GM23338 (cell line): ENCODE measurements around the gene RHBDF2. TPM values are rescaled to one million over a fixed set of nuclear protein-coding genes. Genes with fewer than 3 reads are reported as not detected.
A peak's percentile ranks its signal among the peaks of the same experiment; 100 is the strongest.

Source experiments
- ATAC-seq: fragments of 200-7000 bp; cut with Tn5 transposase; 3 replicates; pipeline ENCODE4 v1.9.1; 2020
- DNase-seq: peaks from one replicate; pipeline ENCODE4 v3.0.0-alpha.2; 2015; ENCODE audit warnings: low spot score
- H2AFZ ChIP-seq: fragments of 200-600 bp; sonication (generic); 2 replicates; pipeline ENCODE4 v1.8.0; 2016; ENCODE audit warnings: antibody characterized with exemption, mild to moderate bottlenecking, moderate library complexity
- H3F3A ChIP-seq: fragments of 200-600 bp; sonication (generic); replicated peaks from 2 replicates; pipeline ENCODE4 v1.8.0; 2017; ENCODE audit warnings: antibody characterized with exemption, mixed run types, low read depth
- H3K27ac ChIP-seq: fragments of 200-600 bp; sonication (generic); 2 replicates; pipeline ENCODE4 v1.6.1; 2016; ENCODE audit warnings: low read depth
- H3K27me3 ChIP-seq: fragments of 200-600 bp; sonication (generic); 2 replicates; pipeline ENCODE4 v1.8.0; 2016; ENCODE audit warnings: mild to moderate bottlenecking, mixed run types, moderate library complexity; ENCODE audit not compliant: insufficient read depth
- H3K36me3 ChIP-seq: fragments of 200-600 bp; sonication (generic); 2 replicates; pipeline ENCODE4 v1.8.0; 2016; ENCODE audit warnings: mild to moderate bottlenecking; ENCODE audit not compliant: insufficient read depth
- H3K4me1 ChIP-seq: fragments of 200-600 bp; sonication (generic); 2 replicates; pipeline ENCODE4 v1.8.0; 2016; ENCODE audit warnings: mild to moderate bottlenecking, moderate library complexity; ENCODE audit not compliant: insufficient read depth
- H3K4me2 ChIP-seq: fragments of 200-600 bp; sonication (generic); 2 replicates; pipeline ENCODE4 v1.7.1; 2017; ENCODE audit warnings: mixed run types
- H3K4me3 ChIP-seq: fragments of 200-600 bp; sonication (generic); 2 replicates; pipeline ENCODE4 v1.6.1; 2016; ENCODE audit warnings: mixed run types
- H3K79me2 ChIP-seq: fragments of 200-600 bp; sonication (generic); replicated peaks from 2 replicates; pipeline ENCODE4 v1.8.0; 2017; ENCODE audit warnings: mild to moderate bottlenecking; ENCODE audit not compliant: insufficient read depth
- H3K9me2 ChIP-seq: fragments of 200-600 bp; sonication (generic); 2 replicates; pipeline ENCODE4 v1.8.0; 2017; ENCODE audit not compliant: insufficient read depth
- H4K20me1 ChIP-seq: fragments of 200-600 bp; sonication (generic); replicated peaks from 2 replicates; pipeline ENCODE4 v1.8.0; 2017; ENCODE audit warnings: mild to moderate bottlenecking; ENCODE audit not compliant: insufficient read depth
- H3K27ac Mint-ChIP-seq: 2 replicates; pipeline ENCODE4 v1.8.0; 2020; ENCODE audit warnings: inconsistent platforms, mild to moderate bottlenecking, moderate library complexity, mixed read lengths
- H3K27me3 Mint-ChIP-seq: 3 replicates; pipeline ENCODE4 v1.8.0; 2022; ENCODE audit warnings: low read depth, mild to moderate bottlenecking, moderate library complexity, mixed read lengths, inconsistent platforms; ENCODE audit not compliant: insufficient read depth, poor library complexity
- H3K36me3 Mint-ChIP-seq: 3 replicates; pipeline ENCODE4 v1.8.0; 2021; ENCODE audit warnings: low read depth, mild to moderate bottlenecking, inconsistent platforms, moderate library complexity, mixed read lengths
- H3K4me1 Mint-ChIP-seq: 3 replicates; pipeline ENCODE4 v1.8.0; 2020; ENCODE audit warnings: mild to moderate bottlenecking, inconsistent platforms, mixed read lengths
- H3K4me3 Mint-ChIP-seq: 3 replicates; pipeline ENCODE4 v1.8.0; 2021; ENCODE audit warnings: moderate library complexity, mild to moderate bottlenecking, inconsistent platforms, mixed read lengths
- H3K9me3 Mint-ChIP-seq: 3 replicates; pipeline ENCODE4 v1.8.0; 2020; ENCODE audit warnings: moderate library complexity, mild to moderate bottlenecking, inconsistent platforms, mixed read lengths
- CREB1 ChIP-seq: fragments of 250-450 bp; sonication (Bioruptor Pico); IDR thresholded peaks from 2 replicates; pipeline ENCODE4 v1.5.0; 2020; ENCODE audit warnings: low read depth, mild to moderate bottlenecking, moderate library complexity
- CTCF ChIP-seq, 2 experiments: fragments of 200-600 bp in 1 of 2; sonication (generic) in 1 of 2; conservative IDR thresholded peaks; 2 replicates each; pipeline versions ENCODE4 v1.5.1 to v1.6.1; 2016 to 2017; ENCODE audit warnings: antibody characterized with exemption in 2 of 2, low read depth in 2 of 2, mild to moderate bottlenecking in 2 of 2, moderate library complexity in 1 of 2
- EZH2 ChIP-seq: fragments of 200-600 bp; sonication (generic); IDR thresholded peaks from one replicate; pipeline ENCODE4 v1.8.0; 2017; ENCODE audit warnings: antibody characterized with exemption, mild to moderate bottlenecking, low read depth; ENCODE audit not compliant: unreplicated experiment
- JUNB ChIP-seq: IDR thresholded peaks from one replicate; pipeline ENCODE4 v1.6.1; 2016; ENCODE audit warnings: antibody characterized with exemption; ENCODE audit not compliant: unreplicated experiment
- NANOG ChIP-seq: IDR thresholded peaks from 2 replicates; pipeline ENCODE4 v1.6.1; 2016; ENCODE audit warnings: antibody characterized with exemption, borderline replicate concordance
- POLR2AphosphoS5 ChIP-seq: IDR thresholded peaks from 2 replicates; pipeline ENCODE4 v1.6.1; 2016; ENCODE audit warnings: antibody characterized with exemption, low read depth
- REST ChIP-seq: IDR thresholded peaks from one replicate; pipeline ENCODE4 v1.6.1; 2018; ENCODE audit warnings: antibody characterized with exemption; ENCODE audit not compliant: unreplicated experiment
- STAT1 ChIP-seq: IDR thresholded peaks from one replicate; pipeline ENCODE4 v1.6.1; 2016; ENCODE audit warnings: antibody characterized with exemption; ENCODE audit not compliant: unreplicated experiment
- ZNF114 ChIP-seq: fragments of 250-450 bp; sonication (Bioruptor Pico); IDR thresholded peaks from 2 replicates; pipeline ENCODE4 v1.5.0; 2020; ENCODE audit warnings: mild to moderate bottlenecking, moderate library complexity
- ZNF331 ChIP-seq: fragments of 250-450 bp; sonication (Bioruptor Pico); IDR thresholded peaks from 2 replicates; pipeline ENCODE4 v1.5.0; 2020; ENCODE audit warnings: low read depth, mild to moderate bottlenecking, moderate library complexity
- polyA plus RNA-seq: library from polyadenylated mRNA; unstranded; fragments of >200 nt; fragmentation: Nextera tagmentation; extraction: Ambion mirVana; gene quantifications from 2 replicates; pipeline ENCODE4 v1.2.1, GENCODE V29; 2016
- total RNA-seq: library from RNA; depleted of rRNA; stranded (reverse); fragments of >200 nt; shearing (Covaris generic); gene quantifications from 2 replicates; pipeline ENCODE4 v1.2.3, GENCODE V29; 2014
- TF ChIP-seq, protein P1 (sequence below): fragments of 250-450 bp; sonication (Bioruptor Pico); IDR thresholded peaks from 2 replicates; pipeline ENCODE4 v1.5.0; 2020; ENCODE audit warnings: mild to moderate bottlenecking, moderate library complexity
- TF ChIP-seq, protein P2 (sequence below): IDR thresholded peaks from 2 replicates; pipeline ENCODE4 v1.6.1; 2016; ENCODE audit warnings: antibody characterized with exemption

Gene RHBDF2
- total and polyA plus RNA-seq, 2 experiments from 2014 or later, result 9.4 to 29.5 TPM

DNA sequence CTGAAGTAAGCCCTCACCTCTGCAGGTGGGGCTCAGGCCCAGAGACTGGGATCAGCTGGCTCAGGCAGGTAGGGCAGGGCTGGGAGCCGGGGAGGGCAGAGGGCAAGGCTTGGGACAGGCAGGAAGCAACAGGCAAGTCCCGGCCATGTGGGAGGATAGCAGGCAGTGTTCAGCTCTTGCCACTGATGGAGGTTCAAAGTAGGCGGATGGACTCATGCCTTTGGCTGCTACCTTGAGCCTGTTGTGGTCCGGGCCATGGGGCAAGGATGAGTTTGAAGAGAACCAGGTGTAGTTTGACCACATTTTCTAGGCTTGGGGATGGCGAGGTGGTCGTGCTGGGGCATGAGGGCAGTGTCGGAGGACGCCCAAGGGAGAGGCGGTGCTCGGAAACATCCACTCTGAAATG lies 41.3 kb upstream of the RHBDF2 start:
- H3K27ac Mint-ChIP-seq, result no peak overlapping the region
- ATAC-seq, result no peak
- H3K79me2 ChIP-seq, result no peaks in the 10 kb centered on the region
- peaks cover 5% of the 10 kb centered on the region; the same call in 1 of the 2 replicates for H3F3A ChIP-seq
- H3K27me3 ChIP-seq, result peaks cover 25% of the 10 kb centered on the region
- no peaks in the 10 kb centered on the region; the same call in 2 of the 3 replicates for H3K9me3 Mint-ChIP-seq
- H3K27me3 Mint-ChIP-seq, result peaks cover 41% of the 10 kb centered on the region
- H4K20me1 ChIP-seq, result no peaks in the 10 kb centered on the region
- no peak overlapping the region for H3K4me3 Mint-ChIP-seq
- H2AFZ ChIP-seq, result no peak overlapping the region
- H3K36me3 ChIP-seq, result no peaks in the 10 kb centered on the region
- no peaks in the 10 kb centered on the region for H3K36me3 Mint-ChIP-seq
- no peaks in the 10 kb centered on the region for H3K9me2 ChIP-seq
- DNase-seq, result peak; percentile 1
- H3K27ac ChIP-seq, result no peak overlapping the region
- no peak overlapping the region for H3K4me3 ChIP-seq
- TF ChIP-seq STAT1 (no peak), REST (no peak), EZH2 (no peak), CTCF (conservative IDR thresholded peaks at IDR 0.05; ENCODE audit: low read depth in 2 of 2) (no peak), POLR2AphosphoS5 (no peak), NANOG (no peak), CREB1 (CRISPR knock-in tag) (no peak), ZNF331 (CRISPR knock-in tag) (no peak), ZNF114 (CRISPR knock-in tag) (no peak), JUNB (no peak)
- TF ChIP-seq, protein P1, sequence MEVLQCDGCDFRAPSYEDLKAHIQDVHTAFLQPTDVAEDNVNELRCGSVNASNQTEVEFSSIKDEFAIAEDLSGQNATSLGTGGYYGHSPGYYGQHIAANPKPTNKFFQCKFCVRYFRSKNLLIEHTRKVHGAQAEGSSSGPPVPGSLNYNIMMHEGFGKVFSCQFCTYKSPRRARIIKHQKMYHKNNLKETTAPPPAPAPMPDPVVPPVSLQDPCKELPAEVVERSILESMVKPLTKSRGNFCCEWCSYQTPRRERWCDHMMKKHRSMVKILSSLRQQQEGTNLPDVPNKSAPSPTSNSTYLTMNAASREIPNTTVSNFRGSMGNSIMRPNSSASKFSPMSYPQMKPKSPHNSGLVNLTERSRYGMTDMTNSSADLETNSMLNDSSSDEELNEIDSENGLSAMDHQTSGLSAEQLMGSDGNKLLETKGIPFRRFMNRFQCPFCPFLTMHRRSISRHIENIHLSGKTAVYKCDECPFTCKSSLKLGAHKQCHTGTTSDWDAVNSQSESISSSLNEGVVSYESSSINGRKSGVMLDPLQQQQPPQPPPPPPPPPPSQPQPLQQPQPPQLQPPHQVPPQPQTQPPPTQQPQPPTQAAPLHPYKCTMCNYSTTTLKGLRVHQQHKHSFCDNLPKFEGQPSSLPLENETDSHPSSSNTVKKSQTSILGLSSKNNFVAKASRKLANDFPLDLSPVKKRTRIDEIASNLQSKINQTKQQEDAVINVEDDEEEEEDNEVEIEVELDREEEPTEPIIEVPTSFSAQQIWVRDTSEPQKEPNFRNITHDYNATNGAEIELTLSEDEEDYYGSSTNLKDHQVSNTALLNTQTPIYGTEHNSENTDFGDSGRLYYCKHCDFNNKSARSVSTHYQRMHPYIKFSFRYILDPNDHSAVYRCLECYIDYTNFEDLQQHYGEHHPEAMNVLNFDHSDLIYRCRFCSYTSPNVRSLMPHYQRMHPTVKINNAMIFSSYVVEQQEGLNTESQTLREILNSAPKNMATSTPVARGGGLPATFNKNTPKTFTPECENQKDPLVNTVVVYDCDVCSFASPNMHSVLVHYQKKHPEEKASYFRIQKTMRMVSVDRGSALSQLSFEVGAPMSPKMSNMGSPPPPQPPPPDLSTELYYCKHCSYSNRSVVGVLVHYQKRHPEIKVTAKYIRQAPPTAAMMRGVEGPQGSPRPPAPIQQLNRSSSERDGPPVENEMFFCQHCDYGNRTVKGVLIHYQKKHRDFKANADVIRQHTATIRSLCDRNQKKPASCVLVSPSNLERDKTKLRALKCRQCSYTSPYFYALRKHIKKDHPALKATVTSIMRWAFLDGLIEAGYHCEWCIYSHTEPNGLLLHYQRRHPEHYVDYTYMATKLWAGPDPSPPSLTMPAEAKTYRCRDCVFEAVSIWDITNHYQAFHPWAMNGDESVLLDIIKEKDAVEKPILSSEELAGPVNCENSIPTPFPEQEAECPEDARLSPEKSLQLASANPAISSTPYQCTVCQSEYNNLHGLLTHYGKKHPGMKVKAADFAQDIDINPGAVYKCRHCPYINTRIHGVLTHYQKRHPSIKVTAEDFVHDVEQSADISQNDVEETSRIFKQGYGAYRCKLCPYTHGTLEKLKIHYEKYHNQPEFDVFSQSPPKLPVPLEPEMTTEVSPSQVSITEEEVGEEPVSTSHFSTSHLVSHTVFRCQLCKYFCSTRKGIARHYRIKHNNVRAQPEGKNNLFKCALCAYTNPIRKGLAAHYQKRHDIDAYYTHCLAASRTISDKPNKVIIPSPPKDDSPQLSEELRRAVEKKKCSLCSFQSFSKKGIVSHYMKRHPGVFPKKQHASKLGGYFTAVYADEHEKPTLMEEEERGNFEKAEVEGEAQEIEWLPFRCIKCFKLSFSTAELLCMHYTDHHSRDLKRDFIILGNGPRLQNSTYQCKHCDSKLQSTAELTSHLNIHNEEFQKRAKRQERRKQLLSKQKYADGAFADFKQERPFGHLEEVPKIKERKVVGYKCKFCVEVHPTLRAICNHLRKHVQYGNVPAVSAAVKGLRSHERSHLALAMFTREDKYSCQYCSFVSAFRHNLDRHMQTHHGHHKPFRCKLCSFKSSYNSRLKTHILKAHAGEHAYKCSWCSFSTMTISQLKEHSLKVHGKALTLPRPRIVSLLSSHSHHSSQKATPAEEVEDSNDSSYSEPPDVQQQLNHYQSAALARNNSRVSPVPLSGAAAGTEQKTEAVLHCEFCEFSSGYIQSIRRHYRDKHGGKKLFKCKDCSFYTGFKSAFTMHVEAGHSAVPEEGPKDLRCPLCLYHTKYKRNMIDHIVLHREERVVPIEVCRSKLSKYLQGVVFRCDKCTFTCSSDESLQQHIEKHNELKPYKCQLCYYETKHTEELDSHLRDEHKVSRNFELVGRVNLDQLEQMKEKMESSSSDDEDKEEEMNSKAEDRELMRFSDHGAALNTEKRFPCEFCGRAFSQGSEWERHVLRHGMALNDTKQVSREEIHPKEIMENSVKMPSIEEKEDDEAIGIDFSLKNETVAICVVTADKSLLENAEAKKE (CRISPR knock-in tag), result no peak
- TF ChIP-seq, protein P2, sequence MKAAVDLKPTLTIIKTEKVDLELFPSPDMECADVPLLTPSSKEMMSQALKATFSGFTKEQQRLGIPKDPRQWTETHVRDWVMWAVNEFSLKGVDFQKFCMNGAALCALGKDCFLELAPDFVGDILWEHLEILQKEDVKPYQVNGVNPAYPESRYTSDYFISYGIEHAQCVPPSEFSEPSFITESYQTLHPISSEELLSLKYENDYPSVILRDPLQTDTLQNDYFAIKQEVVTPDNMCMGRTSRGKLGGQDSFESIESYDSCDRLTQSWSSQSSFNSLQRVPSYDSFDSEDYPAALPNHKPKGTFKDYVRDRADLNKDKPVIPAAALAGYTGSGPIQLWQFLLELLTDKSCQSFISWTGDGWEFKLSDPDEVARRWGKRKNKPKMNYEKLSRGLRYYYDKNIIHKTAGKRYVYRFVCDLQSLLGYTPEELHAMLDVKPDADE, result no peak
- peaks cover 22% of the 10 kb centered on the region for H3K4me1 ChIP-seq
- no peak overlapping the region for H3K4me2 ChIP-seq
- peaks cover 44% of the 10 kb centered on the region for H3K4me1 Mint-ChIP-seq
